HG03135 (cell line): ENCODE results near the gene PRSS57.
"Not testable (repeated sequence)": the region's sequence is repeated elsewhere in the genome, so short reads cannot be mapped to it uniquely, and the experiment has no call there.

Experiments used
- ATAC-seq: cut with Tn5 transposase; IDR thresholded peaks from one replicate; pipeline ENCODE4 v1.9.1; 2021; ENCODE audit warnings: mild to moderate bottlenecking, moderate library complexity; ENCODE audit not compliant: unreplicated experiment

The PRSS57 gene

GRCh38 chr19:698529-698928 is 3.3 kb upstream of the PRSS57 start:
- not testable (repeated sequence) for ATAC-seq

GRCh38 chr19:694481-695351 is 536 bp downstream of the PRSS57 start:
- ATAC-seq, result no peak

GRCh38 chr19:690203-690602 is 5.0 kb downstream of the PRSS57 start:
- ATAC-seq, result no peak

- no peak for ATAC-seq
Measured at GRCh38 chr19:688992-689391, 6.3 kb downstream of the PRSS57 start.

GRCh38 chr19:688214-688613 is 7.0 kb downstream of the PRSS57 start:
- ATAC-seq, result no peak

GRCh38 chr19:687569-688166 is 7.6 kb downstream of the PRSS57 start:
- ATAC-seq, result no peak

- no peak for ATAC-seq
Measured at GRCh38 chr19:686589-687297, 8.5 kb downstream of the PRSS57 start.

- no peak for ATAC-seq
Measured at GRCh38 chr19:685454-685931, 9.8 kb downstream of the PRSS57 start.

- ATAC-seq, result no peak
Measured at GRCh38 chr19:682678-683320, 12.5 kb downstream of the PRSS57 start.

GRCh38 chr19:681029-682019 is 13.9 kb downstream of the PRSS57 start:
- ATAC-seq, result no peak

GRCh38 chr19:680287-681028 is 14.8 kb downstream of the PRSS57 start:
- ATAC-seq, result peak; percentile 58

GRCh38 chr19:679418-680286 is 15.6 kb downstream of the PRSS57 start:
- peak; percentile 23 for ATAC-seq

- ATAC-seq, result no peak
Measured at GRCh38 chr19:678791-679388, 16.4 kb downstream of the PRSS57 start.

GRCh38 chr19:677601-678436 is 17.4 kb downstream of the PRSS57 start:
- no peak for ATAC-seq

- ATAC-seq, result no peak
Measured at GRCh38 chr19:677201-677600, 18.1 kb downstream of the PRSS57 start.

GRCh38 chr19:676339-677105 is 18.7 kb downstream of the PRSS57 start, which contains the start of gene FSTL3:
TSS of gene FSTL3 (plus strand) at chr19:676392. CDS start at chr19:676424, 32 bp downstream.
- ATAC-seq, result no peak
